ENCODE measurements around the gene MLLT6.

The MLLT6 gene

DNA sequence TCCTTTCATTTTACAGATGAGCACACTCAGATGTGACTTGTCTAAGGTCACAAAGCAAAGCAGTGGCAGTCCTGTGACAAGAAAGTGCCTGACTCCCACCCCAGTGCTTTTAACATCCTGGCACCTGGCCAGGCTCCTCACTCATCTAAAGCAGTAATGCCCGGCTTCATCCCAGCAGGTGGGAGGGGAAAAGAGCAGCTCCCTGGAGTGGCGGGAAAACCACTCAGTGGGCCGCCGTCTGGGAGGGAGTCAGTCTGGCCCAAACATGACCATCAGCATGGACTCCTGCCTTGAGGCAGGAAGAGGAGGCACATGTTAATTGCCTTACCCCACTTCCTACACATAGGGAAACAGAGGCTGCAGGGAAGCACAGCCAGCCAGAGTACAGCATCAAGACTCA lies 40.5 kb downstream of the MLLT6 start:
- FAIRE-seq = no peak

DNA sequence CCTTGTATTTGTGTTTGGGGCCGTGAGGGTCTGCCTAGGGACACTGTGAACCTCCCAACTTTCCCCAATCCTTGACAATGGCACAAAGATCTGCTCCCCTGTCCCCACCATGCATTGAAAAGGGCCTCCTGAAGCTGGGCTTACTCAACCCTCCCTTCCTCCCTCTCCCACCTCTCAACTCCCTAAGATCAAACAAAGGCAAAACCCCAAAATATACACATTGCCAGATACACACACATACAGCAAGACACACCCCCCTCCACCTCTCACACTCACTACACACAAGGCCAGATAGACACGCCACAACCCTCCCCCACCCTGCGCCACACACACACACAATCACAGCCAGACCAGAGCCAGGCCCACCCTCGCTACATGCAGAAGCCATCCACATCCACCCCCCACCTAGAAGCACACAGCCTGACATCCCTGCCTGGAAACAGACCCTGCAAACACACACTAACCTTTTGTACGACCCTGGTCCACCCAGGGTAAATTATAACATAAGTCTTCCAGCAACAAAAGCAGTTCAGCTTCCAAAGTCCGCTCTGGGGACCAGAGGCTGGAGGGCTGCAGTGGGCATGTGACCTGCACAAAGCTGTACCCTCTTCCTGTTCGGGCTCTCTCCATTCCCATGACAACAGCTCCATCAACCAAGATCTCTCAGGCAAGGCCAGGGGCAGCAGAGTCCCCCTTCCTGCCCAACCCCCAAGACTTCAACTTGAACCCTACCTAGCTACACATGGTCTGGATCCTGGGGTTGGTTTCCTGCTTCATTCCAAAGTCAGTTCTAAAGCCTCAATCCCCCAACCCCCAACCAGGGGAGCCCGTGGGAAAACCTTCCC lies 41.2 kb downstream of the MLLT6 start:
- FAIRE-seq = no peak

DNA sequence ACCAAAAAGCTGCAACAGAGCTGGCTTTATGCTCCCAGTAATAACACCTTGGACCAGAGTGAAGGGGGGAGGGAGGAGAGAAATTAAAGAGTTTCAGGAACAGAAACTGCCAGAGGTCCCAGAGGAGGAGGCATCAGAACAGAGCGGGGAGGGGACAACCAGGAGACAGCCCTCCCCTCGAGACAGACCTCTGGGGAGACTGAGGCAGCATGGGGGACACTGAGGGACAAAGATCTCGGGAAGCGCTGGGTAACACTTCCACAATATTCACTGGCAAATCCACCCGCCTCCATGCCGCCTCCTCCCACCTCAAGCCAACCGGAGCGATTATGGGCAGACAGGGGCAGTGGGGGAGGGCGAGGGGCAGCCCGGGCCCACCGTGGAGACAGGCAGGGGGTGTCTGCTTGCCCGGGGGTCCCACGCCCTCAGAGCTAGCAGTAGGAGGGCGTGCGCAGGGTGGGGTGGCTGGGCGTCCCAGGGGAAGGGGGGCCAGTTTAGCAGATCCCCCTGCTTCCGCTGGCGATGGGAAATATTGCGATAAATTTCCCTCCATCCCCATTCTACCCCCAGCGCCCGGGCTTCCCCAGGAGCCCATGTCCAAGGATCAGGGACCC lies 41.9 kb downstream of the MLLT6 start:
- no peak for FAIRE-seq

DNA sequence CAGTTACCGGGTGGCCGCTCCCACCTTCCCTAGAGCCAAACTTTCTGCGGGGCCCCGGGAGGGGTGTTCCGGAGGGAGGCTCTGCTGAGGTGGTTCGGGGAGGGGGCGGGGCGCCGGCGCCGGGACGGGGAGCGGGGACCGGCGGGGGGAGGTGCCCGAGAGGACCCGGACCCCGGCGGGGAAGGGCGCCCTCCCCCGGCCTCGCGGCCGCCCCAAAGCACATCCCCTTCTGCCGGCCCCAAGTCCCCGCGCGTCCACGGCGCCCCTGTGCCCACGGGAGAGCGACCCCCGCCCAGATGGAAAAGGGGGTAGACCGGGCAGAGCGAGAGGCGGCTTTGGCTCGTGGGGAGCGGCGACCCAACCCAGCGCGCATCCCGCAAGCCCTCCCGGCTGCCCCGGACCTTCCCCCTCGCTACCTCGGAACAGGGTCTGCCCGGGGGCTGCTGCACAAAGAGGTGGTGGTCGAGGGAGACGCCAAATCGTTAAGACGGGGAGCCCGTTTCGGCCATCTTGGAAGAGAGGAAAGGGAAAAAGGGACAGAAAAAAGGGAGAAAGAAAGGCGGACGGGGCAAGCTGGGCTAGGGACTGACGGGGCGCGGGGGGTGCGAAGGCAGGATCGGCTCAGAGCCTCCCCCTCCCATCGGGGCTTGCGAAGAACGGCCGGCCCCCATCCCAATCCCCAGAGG lies 42.5 kb downstream of the MLLT6 start:
- no peak for FAIRE-seq

DNA sequence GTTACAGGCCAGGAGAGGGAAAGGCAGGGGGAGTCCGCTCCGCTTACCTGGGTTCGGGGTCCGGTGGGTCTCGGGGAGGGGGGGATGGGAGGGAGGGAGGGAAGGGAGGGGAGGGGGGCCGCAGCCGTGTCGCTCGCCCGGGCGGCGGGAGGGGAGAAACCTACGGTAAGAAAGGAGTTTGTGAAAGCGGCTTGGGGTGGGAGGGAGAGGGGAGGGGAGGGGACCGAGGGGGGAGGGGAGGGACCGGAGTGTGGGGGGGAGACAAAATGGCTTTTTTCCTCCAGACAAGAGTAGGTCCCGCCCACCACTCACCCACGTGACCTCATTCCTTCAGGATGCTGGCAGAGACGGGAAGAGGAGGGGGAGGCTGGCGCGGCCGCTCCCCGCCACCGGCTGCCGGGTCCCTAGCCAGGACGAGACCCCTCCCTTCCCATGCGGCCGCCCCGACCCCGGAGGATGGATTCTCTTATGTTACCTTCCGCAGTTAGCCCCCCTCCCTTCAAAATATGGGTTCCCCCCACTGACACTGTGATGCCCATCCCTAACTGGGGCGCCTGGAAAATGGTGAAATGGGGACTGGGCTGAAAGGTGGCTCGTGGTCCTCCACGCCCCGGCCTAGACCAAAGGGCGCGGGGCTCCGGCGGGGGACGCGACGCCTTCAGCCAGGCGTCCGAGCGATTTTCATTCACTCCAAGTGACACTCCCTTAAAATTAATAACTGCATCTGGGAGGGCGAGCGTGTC lies 43.2 kb downstream of the MLLT6 start, which contains the start of gene PCGF2:
PCGF2 (minus strand) TSS at position 188 of the 743 bp plus-strand sequence. CDS start 7,934 bp downstream, outside the sequence.
- no peak for FAIRE-seq

DNA sequence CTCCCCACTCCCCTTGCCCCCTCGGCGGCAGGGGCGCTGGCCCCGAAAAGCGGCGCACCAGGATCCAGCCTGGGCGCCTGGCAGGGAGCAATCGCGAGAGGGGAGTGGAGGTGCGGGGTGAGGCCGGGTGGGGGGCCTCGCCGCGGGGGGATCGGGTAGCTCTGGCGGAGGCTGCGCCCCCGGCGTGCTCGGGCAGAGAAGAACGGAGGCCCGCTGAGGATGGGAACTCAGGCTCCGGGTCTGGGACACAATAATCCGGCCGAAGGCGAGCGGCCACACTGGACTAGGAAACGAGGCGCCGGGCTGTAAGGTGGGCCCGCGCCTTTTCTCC lies 43.8 kb downstream of the MLLT6 start:
- no peak for FAIRE-seq

DNA sequence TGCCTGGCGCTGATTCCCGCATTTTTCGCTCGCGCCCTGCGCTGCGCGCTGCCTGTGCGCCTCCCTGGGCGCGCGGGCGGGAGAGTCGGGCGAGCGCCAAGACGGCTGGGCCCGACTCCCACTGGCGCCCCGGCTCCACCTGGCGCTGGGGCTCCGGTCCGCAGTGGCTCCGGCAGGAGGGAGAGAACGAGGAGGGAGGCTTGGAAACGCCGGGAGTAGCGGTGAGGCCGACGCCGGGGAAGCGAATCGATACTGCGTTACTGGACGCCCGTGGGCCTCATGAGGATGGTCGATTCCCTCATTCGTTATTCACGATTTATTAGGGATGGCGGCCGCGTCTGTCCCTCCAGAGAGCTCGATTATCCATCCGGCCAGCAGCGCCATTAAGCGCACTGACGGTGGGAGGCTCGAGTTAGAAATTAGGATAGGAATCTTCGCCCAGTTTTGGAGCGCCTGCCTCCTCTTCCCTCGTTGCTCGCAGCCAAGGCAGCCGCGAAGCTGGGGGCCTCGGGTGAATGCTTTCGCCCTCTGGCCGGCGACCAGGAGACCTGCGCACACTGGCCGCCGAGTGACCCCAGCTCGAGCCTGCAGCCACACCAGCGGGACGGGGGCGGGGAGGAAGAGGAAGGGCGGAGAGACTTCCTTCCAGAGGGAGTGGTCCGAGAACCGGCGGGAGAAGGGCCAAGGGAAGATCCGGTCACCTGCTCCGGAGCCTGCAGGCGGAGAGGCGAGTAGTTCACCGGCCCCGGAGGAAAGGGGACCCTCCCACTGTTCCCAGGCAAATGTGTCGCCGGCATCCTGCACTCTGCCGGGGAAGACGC lies 44.4 kb downstream of the MLLT6 start:
- FAIRE-seq = no peak

DNA sequence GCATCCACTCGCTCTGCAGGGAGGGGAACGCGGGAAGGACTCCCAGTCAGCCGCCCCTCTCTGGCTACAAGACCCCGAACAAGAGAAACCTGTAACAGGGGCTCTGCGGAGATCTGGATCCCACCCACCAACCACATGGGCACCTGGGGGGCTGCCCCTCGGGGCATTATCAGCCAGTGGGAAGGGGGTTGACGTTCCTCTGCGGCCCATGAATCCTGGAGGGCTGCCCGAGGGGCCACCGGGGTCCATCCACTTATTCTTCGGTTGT lies 44.9 kb downstream of the MLLT6 start:
- FAIRE-seq = no peak

DNA sequence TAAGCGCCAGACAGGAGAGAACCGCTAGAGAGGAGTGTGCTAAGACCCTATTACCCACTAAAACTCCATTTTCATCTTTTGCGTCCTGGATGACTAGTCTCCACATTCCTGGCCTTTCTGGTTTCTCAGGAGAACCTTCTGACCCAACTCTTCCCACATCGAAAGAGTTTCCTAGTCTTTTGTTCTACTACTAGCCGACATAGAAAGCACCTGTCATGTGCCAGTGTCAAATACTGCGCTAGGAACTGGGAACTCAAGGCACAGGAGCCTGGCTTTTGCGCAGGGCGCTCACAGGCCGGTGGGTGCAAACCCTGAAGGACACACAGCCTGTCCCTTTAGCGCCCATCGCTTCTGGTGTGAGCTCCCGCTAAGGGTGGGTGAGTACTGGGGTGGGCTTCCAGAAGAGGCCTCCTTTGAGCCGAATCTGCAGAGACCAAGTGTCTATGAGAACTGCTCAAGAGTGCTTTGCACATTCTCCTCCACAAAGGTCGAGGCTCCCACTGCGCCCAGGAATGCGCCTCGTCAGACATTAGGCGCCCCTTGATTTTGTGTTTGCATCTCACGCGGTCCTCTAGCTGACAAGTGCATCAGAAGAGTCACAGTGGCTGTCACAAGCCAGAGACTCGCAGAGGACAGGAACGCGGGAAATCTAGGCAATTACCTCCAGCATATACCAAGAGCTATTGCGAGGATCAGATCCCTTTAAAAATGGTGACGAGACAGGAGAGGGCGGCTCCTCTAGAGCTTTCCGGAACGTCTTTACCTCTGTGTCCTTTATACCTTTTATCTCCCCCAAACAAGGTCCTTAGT lies 45.4 kb downstream of the MLLT6 start:
- FAIRE-seq = no peak

DNA sequence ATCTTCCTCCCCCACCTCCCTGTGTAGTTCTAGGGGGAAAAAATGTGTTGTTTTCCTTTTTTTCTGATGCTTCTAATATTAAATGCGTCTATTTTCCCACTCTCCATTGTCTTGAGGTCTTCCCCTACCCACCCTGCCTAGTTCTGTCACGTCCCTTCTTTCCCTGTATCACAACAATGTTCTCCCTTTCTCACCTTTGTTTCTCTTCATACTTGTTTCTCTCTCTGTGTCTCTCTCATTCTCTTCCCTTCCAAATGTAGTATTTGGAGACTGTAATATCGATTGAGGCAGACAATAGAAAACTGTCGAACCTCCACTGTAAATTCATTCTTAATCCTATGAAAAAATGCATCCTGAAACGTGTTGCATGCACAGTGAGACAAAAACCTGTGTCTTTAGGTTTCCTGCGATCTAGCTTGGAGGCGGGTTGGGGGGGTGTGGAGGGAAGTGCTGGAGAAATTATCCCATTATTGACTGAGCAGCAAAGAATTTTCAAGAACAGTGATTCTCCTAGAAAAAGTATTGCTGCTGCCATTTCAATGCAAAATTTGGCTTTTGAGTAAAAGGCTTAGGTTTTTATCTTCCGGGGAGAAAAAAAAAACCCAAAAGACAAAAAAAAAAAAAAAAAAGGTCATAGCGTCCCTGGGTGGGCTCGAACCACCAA lies 46.2 kb downstream of the MLLT6 start:
- no peak for FAIRE-seq

DNA sequence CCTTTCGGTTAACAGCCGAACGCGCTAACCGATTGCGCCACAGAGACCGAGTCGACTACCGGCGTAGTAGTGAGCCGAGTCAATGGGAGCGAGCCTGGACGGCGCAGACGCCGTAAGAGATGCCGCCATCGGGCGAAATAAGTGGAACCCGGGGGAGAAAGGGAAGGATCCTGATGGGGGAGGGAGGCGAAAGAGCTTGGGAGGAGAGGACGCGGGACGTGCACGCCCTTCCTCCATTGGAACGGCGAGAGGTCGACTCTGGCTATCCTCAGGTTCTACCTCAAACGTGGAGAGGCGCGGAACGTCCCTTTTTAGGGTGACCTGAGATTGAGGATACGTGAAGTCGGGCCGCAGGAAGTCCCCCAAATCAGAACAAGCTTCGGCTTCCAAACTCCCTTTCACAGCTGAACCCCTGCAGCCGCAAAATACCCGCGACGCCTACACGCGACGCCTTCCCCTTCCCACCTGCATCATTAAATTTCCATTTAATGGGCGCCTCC lies 46.8 kb downstream of the MLLT6 start:
- no peak for FAIRE-seq

DNA sequence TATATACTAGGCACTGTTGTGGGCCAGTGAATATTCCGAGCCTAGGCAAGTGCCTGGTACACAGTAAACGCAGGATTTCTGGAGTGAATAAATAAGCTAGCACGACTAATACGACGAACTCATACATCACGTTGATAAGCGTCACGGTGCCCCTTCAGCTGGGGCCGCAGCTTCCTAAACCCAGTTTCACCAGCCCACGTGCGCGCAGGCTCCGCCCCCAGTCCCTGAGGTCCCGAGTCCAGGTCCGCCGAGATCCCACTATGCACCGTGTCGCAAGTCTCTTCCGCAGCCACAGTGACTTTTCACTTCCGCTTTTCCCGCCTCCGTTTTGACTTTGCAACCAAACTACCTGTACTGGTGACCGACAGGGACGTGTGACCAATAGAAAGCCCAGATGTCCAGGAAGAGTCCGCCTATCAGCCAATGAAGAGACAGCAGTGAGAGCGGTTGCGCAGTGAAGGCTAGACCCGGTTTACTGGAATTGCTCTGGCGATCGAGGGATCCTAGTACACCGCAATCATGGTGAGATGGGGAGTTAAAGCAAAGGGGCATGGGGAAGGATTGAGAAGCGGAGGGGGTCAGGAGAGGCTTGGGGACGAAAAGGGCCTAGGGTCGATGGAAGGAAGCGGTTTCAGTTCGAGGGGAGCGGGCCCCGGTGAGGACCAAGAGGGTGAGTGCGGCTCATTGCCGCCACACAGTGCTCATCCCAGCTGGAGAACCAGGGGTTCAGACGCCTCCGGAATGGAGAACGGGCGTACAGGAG lies 47.4 kb downstream of the MLLT6 start, which contains the start of gene PSMB3:
PSMB3 (plus strand) TSS at position 434 of the 763 bp plus-strand sequence; CDS start at position 520, 86 bp downstream.
- FAIRE-seq = no peak

DNA sequence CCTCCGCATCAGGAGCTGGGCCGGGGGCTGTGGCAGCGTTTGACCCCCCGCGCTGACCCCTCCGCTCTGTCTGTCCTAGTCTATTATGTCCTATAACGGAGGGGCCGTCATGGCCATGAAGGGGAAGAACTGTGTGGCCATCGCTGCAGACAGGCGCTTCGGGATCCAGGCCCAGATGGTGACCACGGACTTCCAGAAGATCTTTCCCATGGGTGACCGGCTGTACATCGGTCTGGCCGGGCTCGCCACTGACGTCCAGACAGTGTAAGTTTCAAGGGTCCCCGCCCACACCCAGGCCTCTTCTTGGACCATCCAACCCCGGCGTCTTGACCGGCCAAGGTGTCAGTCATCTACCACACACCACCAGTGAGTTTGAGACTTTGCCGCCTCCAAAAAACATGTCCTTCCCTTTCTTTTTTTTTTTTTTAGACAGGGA lies 48.0 kb downstream of the MLLT6 start:
- no peak for FAIRE-seq

DNA sequence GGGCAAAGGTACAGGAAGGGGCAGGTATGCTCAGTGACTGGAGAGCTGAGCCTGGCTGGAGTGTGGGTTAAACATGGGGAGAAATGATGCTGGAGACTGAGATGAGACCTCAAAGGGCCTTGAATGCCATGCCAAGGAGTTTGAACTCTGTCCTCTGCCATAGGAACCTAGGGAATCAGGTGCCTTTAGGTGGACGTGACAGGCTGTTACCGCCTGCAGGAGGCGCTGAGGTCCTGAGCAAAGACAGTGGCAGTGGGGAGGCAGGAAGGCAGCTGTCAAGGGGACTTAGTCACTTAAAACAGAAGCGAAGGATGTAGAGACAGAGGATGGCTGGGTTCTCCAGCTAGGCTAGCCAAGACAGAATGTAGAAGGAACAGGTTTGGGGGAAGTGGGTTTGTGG lies 56.5 kb downstream of the MLLT6 start:
- FAIRE-seq = no peak

DNA sequence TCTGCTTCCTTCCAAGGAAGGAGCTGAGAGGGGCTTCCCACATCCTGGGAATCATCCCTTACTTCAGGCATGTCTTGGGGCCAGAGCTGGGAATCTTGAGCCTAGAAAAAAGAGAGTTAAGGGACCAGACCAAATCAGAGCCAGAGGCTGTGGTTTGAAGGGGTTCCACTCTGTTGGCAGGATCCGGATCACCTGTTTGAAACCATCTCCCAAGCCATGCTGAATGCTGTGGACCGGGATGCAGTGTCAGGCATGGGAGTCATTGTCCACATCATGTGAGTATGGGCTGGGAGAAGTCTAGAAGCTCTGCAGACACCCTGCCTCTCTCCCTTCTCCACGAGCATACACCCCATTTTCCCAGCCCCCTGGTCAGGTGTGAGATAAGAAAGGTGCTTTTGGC lies 57.2 kb downstream of the MLLT6 start:
- FAIRE-seq = no peak

DNA sequence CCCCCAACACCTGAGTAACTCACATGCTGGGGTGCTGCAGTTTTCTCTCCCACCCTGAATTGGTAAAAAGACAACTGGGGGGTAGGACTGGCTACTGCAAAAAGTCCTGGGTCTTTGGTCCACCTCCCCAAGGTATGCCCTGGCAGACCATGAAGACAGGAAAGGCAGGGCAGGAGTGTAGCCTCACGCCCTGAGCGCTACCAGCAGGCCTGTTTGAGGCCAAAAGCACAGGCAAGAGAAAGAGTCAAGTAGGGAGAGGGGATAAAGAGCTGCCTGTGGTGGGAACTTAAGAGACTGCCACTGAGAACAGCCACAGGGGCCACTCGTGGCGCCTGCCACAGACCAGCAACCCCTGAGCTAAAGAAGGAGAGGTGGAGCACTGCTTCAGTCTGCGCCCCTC lies 61.3 kb downstream of the MLLT6 start:
- FAIRE-seq = no peak

DNA sequence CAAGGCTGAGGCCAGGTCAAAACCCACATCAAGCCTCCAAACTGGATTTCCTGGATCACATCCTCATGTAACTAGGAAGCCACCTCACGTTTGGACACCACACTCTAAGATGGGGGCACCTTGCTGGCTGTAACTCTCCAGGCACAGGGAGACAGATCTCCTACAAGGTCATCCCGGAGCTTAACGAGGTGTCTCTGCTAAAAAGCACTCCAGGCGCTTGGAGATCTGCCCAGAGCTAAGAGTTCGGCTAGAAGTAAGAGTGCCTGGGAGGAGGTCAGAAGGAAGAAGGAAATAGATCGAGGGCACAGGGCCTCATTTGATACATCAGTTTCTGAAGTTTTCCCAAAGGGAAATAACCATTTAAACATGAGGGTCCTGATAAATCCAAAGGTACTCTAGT lies 63.3 kb downstream of the MLLT6 start:
- FAIRE-seq = no peak

DNA sequence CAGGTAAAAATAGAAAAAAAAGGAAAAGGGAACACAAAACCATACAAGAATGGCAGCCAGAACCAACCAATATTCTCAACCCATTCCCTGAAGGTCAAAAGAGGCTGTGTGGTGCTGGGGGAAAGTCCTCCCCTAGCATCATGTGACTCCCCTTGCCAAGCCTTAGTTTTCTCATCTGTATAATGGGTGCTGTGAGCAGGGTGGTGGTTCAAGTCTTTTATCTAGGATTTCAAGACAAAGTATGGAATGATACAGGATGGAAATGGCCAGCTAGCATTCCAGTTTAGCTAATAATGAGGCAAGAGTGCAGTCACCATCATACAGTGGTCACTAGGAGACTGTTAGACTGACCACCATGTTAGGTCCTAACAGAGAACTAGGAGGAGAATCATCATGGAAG lies 68.2 kb downstream of the MLLT6 start:
- FAIRE-seq = no peak

DNA sequence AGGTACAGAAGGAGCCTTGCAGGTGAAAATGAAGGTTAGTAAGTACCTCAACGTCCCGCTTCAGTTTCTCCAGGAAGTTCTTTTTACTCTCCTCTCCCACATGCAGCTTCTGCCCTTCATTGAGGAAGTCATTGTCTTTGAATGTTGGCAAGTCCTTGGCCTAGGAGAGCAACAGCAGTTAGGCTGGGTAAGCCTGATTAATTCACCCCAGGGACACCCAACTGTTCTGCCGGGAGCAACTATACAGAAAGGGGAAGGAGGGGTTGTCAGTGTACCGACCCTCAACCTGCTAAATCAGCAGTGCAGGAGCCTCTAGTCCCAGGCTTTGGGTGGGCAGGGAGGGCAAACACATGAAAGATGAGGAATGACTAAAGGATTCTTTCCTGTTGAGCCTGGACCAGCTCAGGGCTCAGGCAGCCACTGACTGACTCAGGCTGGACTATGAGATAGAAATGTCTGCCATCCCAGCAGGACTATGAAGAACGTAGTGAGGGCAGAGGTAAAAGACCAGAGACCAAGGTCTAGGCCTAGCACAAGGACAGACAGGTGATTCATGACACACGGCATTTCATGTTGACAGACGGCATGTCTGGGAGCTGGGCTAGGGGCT lies 72.7 kb downstream of the MLLT6 start:
- FAIRE-seq = no peak

All from TTC549 (cell line).